IPS-15b (cell line): ENCODE results near the gene RTN4IP1.

Experiments used
- H3K27me3 ChIP-seq: one replicate; pipeline ENCODE4 v1.6.1; 2013; ENCODE audit warnings: low read length; ENCODE audit not compliant: control insufficient read depth, insufficient read depth
- H3K36me3 ChIP-seq: one replicate; pipeline ENCODE4 v1.6.1; 2013; ENCODE audit warnings: low read length; ENCODE audit not compliant: control insufficient read depth, insufficient read depth
- H3K4me1 ChIP-seq: one replicate; pipeline ENCODE4 v1.6.1; 2013; ENCODE audit warnings: mild to moderate bottlenecking, low read length; ENCODE audit not compliant: control insufficient read depth, insufficient read depth
- H3K4me3 ChIP-seq: one replicate; pipeline ENCODE4 v1.5.1; 2013; ENCODE audit warnings: low read depth, low read length
- H3K9ac ChIP-seq: one replicate; pipeline ENCODE4 v1.6.1; 2013; ENCODE audit warnings: low read depth, mild to moderate bottlenecking, low read length
- H3K9me3 ChIP-seq: one replicate; pipeline ENCODE4 v1.6.1; 2013; ENCODE audit warnings: mild to moderate bottlenecking, low read length; ENCODE audit not compliant: control insufficient read depth, insufficient read depth

RTN4IP1 gene, protein sequence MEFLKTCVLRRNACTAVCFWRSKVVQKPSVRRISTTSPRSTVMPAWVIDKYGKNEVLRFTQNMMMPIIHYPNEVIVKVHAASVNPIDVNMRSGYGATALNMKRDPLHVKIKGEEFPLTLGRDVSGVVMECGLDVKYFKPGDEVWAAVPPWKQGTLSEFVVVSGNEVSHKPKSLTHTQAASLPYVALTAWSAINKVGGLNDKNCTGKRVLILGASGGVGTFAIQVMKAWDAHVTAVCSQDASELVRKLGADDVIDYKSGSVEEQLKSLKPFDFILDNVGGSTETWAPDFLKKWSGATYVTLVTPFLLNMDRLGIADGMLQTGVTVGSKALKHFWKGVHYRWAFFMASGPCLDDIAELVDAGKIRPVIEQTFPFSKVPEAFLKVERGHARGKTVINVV

DNA sequence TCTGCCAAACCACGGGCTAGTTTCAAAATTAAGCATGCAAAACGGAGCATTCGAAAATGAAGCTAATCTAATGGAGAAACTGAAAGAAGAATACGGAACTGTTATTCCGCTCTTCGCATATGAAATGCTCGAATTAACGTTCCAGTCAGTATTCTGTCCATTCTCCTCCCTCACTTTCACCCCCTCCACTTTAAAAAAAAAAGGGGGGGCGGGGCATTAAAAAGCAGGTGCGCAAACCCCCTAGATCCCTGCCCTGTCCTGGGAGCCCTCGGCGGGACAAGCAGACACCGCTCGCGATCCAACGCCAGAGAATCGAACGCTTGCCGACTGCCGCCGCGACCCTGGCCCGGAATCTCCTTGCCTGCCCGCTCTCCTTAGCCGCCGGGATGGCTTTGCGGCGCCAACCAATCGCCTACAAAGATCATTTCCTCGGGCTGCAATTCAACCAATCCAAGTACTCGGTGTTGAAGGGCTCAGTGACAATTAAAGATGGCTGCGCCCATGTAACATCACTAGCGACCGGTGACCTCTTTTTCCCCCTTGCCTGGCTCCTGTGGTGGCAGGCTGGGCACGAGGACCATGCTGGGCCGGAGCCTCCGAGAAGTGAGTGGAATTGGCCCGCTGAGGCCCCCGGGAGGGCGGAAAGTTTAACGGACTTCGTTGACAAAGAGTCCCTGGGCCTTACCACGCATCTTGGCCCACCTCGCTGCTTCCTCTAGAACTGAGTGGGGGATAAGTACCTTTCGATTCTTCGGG lies at the start of gene RTN4IP1, which contains the start of gene QRSL1:
RTN4IP1 (minus strand) TSS at position 396 of the 756 bp plus-strand sequence. CDS start 477 bp downstream, outside the sequence.
QRSL1 (plus strand) TSS at position 476 of the 756 bp plus-strand sequence; CDS start at position 580, 104 bp downstream.
- Histone ChIP-seq H3K36me3 (no peaks in the 10 kb centered on the region), H3K27me3 (no peaks in the 10 kb centered on the region), H3K9me3 (no peaks in the 10 kb centered on the region), H3K4me3 (peak within 1 kb of the TSS; percentile 97), H3K9ac (peak within 1 kb of the TSS; percentile 71), H3K4me1 (peaks cover 21% of the 10 kb centered on the region)

DNA sequence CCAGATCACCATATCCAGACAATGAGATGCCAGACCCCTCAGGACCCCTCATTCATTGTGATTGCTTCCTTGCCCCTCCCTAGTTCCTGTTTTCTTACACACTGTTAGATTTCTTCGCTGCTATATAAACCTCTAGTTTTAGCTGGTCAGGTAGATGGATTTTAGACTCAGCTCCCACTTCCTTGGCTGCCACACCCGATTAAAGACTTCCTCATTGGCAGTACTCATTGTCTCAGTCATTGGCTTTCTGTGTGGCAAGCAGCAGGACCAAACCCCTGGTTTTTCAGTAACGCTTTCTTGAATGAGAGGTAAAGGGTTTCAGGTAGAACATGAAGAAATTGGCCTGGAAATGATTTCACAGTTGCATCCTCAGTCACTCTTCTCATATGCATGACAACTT lies 48.0 kb upstream of the RTN4IP1 start:
- no peaks in the 10 kb centered on the region for H3K27me3 ChIP-seq
- H3K36me3 ChIP-seq = no peaks in the 10 kb centered on the region
- no peak overlapping the region for H3K9ac ChIP-seq
- H3K9me3 ChIP-seq = no peaks in the 10 kb centered on the region
- peaks cover 6% of the 10 kb centered on the region for H3K4me1 ChIP-seq
- H3K4me3 ChIP-seq = no peak overlapping the region

DNA sequence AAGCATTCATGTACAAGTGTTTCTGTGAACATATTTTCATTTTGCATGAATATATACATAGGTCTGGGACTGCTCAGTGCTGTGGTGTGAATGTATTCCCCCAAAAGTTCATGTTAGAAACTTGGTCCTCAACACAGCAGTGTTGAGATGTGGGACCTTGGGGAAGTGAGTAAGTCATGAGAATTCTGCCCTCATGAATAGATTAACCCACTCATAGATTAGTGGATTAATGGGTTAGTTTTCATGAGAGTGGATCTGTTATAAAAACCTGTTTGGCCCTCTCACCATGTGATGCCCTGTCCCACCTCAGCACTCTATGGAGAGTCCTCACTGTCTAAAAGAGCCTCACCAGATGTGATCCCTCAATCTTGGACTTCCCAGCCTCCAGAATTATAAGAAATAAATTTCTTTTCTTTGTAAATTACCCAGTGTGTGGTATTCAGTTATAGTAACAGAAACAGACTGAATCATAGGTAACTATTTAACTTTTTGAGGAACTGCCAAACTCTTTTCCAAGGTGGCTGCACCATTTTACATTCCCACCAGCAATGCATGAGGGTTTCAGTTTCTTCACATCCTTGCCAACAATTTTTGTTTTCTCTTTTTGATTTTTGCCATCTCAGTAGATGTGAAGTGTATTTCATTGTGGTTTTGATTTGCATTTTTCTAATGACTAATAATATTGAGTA lies 45.4 kb upstream of the RTN4IP1 start:
- Histone ChIP-seq H3K4me3 (no peak overlapping the region), H3K36me3 (no peaks in the 10 kb centered on the region), H3K9me3 (no peaks in the 10 kb centered on the region), H3K27me3 (no peaks in the 10 kb centered on the region), H3K4me1 (peaks cover 6% of the 10 kb centered on the region), H3K9ac (no peak overlapping the region)

DNA sequence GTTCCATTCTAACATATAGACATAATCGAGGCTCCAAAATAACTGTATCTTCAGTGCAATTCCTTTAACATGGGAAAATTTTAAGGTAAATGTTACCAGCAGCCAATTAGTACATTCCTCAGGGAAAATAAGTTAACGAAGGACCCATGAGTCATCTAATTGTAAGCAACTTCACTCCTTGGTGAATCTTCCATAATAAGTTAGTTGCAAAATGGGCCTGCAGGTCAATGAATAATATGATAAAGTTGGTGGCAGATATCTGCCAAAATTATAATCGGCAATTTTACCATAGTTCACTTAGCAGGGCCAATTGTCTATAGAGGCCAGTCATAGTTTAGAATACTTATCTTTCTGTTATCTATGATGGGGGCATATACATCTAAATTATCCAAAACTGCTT lies 42.4 kb upstream of the RTN4IP1 start:
- H3K4me1 ChIP-seq = peaks cover 7% of the 10 kb centered on the region
- no peaks in the 10 kb centered on the region for H3K36me3 ChIP-seq
- H3K9ac ChIP-seq = no peak overlapping the region
- H3K27me3 ChIP-seq = no peaks in the 10 kb centered on the region
- no peaks in the 10 kb centered on the region for H3K9me3 ChIP-seq
- no peak overlapping the region for H3K4me3 ChIP-seq

DNA sequence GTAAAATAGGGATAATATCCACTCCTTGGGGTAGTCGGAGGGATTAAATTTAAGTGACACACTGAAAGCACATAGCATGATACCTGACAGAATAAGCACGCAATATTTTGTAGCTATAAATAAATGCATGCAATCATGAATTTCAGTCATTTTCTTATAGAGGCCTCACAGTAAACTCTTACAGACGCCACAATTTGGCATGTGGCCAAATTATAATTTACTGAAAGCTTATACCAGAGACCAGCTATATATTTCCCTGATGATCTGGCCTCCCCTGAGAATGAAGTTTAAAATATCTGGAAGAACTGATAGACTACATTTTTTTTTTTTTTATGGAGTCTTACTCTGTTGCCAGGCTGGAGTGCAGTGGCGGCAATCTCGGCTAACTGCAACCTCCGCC lies 40.9 kb upstream of the RTN4IP1 start:
- no peaks in the 10 kb centered on the region for H3K27me3 ChIP-seq
- H3K9ac ChIP-seq = no peak overlapping the region
- H3K36me3 ChIP-seq = no peaks in the 10 kb centered on the region
- no peaks in the 10 kb centered on the region for H3K9me3 ChIP-seq
- peaks cover 11% of the 10 kb centered on the region for H3K4me1 ChIP-seq
- no peak overlapping the region for H3K4me3 ChIP-seq

DNA sequence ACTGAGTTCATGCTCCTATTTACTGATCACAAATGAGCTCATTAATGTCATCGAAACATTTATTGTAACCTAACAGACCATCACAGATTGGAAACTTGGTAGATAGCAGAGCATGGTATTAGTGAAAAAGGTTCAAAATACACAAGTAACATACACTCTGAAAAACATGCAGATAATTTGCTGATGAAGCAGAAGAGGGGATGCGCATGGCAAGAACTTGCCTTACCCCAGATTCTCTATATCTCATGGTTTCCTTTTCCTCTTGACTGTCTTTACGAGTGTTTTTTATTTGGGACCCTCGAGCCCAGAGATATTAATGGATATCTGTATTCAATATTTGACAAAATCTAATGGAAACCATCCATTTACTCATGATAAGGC lies 37.7 kb upstream of the RTN4IP1 start:
- no peak overlapping the region for H3K9ac ChIP-seq
- no peaks in the 10 kb centered on the region for H3K9me3 ChIP-seq
- peaks cover 9% of the 10 kb centered on the region for H3K4me1 ChIP-seq
- peaks cover 7% of the 10 kb centered on the region for H3K36me3 ChIP-seq
- no peak overlapping the region for H3K4me3 ChIP-seq
- H3K27me3 ChIP-seq = no peaks in the 10 kb centered on the region

DNA sequence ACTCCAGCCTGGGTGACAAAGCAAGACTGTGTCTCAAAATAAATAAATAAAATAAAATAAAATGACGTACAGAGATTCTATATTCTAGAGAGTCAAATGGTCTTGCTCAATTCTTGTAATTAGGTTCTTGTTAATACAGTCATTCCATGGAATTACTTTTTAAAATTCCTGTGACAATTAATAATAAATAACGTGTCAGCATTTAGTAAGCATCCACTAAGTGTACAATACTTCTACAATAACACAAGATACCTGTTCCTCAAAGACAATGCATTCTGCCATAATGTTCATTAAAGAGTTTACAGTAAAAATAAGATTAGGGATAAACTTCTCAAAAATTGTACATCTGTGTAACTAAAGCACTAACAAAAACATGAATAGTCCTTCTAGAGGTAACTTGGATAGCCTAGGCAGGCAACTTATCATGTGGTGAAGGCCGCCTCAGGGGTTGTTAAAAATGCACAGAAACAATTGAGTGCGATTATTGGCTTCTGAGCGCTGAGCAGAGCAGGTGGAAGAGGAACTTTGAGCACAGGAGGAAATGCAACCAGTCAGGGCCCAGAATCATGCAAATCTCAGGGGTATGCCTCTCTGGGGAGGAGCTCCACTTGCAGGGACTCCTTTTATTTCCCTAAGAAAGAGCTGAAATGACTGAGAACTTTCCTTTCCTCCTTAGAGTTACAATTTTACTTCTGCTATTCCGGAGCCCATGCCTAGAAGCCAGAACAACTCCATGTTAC lies 37.2 kb upstream of the RTN4IP1 start:
- Histone ChIP-seq H3K27me3 (no peaks in the 10 kb centered on the region), H3K36me3 (peaks cover 7% of the 10 kb centered on the region), H3K4me1 (peaks cover 9% of the 10 kb centered on the region), H3K4me3 (no peak overlapping the region), H3K9ac (no peak overlapping the region), H3K9me3 (no peaks in the 10 kb centered on the region)

DNA sequence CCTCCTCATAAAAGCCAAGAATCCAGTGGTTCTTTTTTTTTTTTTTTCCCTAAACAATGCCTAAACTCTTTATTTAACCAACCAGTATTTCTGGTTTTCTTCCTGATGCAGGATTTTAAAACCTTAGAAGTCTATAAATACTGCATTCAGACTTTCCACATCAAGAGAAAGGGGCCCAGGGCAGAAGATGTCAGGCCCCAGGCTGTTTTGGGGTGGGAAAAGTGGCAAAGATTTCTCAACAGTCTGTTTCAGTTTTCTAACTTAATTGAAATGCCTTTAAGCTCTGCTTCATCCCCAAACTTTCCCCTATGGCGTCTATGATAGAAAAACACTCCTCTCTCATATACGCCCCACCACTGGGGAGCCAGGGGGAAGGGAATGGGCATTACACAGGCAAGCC lies 33.2 kb upstream of the RTN4IP1 start:
- no peak overlapping the region for H3K9ac ChIP-seq
- H3K9me3 ChIP-seq = no peaks in the 10 kb centered on the region
- H3K4me3 ChIP-seq = no peak overlapping the region
- H3K27me3 ChIP-seq = no peaks in the 10 kb centered on the region
- peaks cover 17% of the 10 kb centered on the region for H3K4me1 ChIP-seq
- H3K36me3 ChIP-seq = peaks cover 7% of the 10 kb centered on the region

DNA sequence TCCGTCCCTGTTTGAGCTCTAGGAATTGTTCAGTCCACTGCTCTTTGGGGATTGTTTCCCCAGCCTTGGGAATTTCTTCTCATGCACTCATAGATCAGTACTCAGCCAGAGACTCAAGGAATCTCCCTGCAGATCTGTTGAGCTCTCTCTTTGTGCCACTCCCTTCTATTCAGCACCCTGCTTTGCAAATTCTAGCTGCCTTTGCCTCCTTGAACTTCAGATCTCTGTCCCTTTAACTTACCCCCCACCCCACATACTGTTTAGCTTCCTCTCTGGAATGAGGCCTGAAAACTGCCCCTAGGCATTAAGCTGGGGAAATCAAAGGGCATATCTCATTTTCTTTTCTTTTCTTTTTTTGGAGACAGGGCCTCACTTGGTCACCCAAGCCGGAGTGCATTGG lies 30.6 kb upstream of the RTN4IP1 start:
- no peak overlapping the region for H3K4me3 ChIP-seq
- no peaks in the 10 kb centered on the region for H3K9me3 ChIP-seq
- H3K4me1 ChIP-seq = peaks cover 8% of the 10 kb centered on the region
- no peak overlapping the region for H3K9ac ChIP-seq
- peaks cover 16% of the 10 kb centered on the region for H3K36me3 ChIP-seq
- no peaks in the 10 kb centered on the region for H3K27me3 ChIP-seq

DNA sequence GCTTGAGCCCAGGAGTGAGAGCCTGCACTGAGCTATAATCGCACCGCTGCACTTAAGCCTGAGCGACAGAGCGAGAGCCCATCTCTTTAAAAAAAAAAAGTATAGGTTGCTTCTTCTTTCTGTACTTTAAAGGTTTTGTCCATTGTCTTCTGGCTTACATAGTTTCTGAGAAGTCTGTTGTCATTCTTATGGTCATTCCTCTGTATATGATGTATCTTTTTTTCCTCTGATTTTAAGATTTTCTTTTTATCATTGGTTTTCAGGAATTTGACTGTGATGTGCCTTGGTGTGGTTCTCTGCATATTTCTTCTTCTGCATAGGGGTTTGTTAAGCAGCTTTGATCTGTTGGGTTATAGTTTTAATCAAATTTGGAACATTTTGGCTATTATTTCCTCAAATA lies 29.2 kb upstream of the RTN4IP1 start:
- Histone ChIP-seq H3K9me3 (no peaks in the 10 kb centered on the region), H3K4me1 (peaks cover 8% of the 10 kb centered on the region), H3K9ac (no peak overlapping the region), H3K4me3 (no peak overlapping the region), H3K27me3 (no peaks in the 10 kb centered on the region), H3K36me3 (peaks cover 16% of the 10 kb centered on the region)

DNA sequence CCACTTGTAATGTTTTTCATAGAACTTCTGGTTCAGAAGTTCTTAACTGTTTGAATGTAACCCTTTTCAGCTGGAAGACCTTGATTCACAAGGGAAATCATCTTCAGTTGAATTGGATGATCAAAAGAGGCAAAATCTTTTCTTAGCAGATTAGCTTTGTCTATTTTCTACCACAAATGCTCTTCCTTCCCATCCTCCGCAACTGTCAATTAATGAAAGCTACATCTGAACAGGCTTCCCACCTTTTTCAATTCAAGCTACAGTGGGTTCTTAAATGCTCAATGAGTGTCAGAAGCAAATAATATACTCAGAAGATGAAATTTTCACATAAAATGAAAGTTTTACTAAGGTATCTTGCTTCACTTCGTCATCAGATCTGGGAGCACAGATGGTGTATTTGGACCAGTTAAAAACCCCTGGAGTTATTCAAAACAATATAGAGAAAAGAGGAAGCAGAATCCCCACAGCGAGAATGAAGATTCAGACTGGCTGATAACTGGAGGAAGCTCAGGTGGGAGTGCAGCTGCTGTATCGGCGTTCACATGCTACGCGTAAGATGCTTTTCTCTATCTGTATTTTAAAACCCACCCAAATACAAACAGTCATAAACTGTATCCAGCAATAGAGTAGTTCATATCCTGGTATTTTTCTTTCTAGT lies 19.5 kb upstream of the RTN4IP1 start:
- H3K27me3 ChIP-seq = no peaks in the 10 kb centered on the region
- no peak overlapping the region for H3K9ac ChIP-seq
- no peak overlapping the region for H3K4me3 ChIP-seq
- H3K9me3 ChIP-seq = no peaks in the 10 kb centered on the region
- no peaks in the 10 kb centered on the region for H3K4me1 ChIP-seq
- peaks cover 17% of the 10 kb centered on the region for H3K36me3 ChIP-seq
